HG03135 (cell line): Measurements from ENCODE around the gene RMND1.
"Not testable (repeated sequence)": the region's sequence is repeated elsewhere in the genome, so short reads cannot be mapped to it uniquely, and the experiment has no call there.

Experiments
- ATAC-seq: cut with Tn5 transposase; IDR thresholded peaks from one replicate; pipeline ENCODE4 v1.9.1; 2021; ENCODE audit warnings: mild to moderate bottlenecking, moderate library complexity; ENCODE audit not compliant: unreplicated experiment

RMND1 gene

DNA sequence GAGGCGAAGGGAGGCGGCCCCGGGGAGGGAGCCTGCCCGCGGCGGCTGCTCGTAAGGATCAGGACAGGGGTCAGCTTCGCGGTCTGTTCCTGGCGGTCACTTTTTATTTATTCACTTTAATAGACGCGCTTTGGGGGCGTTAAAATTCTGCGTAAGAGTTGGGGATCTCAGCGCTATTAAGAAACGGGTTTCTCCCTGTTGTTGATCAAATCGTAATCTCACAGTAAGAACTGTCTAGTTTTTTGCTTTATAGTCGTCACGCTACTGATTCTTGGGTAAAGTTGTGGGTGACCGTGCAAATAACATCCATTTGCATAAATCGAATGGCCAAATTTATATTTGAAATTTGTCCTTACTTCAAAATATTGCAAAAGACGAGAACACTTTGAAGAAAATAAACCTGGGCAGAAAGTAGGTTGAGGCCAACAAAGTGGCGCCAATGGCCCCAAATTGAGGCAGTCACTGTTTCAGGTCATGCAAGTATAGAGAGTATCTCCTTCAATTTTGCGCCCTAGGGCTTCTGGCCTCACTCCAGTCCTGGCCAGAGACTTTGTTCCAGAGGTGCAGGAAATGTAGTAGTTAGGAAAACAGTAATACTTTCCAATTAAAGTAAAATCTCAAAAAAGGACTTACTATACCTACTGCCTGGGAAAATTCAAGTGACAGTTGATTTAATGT, 963 bp upstream of the RMND1 start:
- ATAC-seq: no peak

DNA sequence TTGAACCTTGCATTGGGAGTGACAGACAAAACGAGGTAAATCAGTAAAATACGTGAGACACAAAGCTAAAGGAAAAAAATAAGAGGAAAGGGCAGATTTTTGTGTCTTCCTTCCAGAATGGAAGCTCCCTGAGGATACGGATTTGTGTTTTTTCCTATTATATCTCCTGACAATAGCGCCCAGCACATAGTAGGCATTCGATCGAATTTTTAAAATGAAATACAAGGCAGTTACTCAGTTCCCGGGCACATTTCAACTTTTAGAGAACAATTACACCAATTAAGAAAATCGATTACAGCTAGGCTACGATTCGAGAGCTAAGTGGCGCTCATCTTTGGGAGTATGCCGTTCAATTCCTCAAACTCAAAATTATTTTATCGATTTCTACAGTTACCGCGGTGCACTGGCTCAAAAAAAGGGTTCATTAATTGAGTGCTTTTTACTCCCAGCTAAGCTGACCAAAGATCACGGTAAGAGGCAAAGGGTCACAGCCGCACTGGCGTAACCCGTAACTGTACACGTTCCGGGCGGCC, 443 bp downstream of the RMND1 start:
- no peak for ATAC-seq

DNA sequence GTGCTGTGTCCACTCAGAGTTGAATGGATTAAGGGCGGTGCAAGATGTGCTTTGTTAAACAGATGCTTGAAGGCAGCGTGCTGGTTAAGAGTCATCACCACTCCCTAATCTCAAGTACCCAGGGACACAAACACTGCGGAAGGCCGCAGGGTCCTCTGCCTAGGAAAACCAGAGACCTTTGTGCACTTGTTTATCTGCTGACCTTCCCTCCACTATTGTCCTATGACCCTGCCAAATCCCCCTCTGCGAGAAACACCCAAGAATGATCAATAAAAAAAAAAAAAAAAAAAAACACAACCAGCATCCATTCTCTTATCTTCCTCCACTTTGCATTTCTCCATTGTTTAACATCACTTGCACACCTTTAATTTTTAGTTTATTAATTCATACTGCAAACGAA, 998 bp downstream of the RMND1 start:
- not testable (repeated sequence) for ATAC-seq

DNA sequence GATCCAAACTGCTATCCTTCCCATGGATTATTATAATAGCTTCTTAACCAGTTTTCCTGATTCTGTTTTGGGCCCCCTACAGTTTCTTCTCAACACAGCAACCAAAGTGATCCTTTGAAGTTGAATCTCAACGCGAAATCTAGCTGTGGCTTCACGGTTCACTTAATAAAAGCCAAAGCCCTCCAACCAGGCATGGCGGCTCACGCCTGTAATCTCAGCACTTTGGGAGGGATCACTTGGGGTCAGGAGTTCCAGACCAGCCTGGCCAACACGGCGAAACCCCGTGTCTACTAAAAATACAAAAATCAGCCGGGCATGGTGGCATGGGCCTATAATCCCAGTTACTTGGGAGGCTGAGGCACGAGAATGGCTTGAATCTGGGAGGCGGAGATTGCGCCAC, 3.3 kb downstream of the RMND1 start:
- ATAC-seq: no peak

DNA sequence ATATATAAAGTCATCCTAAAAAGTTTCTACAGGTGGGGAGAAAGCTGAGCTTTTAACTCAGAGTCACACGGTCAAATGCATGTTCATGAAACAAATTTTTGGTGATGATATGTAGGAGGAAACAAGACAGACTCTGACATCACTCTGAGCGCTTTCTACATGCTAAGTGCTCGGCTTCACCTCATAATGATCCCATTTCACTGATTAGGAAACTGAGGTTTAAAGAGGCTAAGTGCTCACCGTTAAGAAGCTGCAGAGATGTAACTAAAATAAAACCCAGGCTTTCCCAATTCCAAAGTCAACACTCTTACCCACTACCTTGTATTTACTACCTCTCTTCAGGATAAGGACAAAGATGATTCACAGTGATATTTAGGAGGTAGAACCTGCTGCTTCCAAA, 4.7 kb downstream of the RMND1 start:
- no peak for ATAC-seq

DNA sequence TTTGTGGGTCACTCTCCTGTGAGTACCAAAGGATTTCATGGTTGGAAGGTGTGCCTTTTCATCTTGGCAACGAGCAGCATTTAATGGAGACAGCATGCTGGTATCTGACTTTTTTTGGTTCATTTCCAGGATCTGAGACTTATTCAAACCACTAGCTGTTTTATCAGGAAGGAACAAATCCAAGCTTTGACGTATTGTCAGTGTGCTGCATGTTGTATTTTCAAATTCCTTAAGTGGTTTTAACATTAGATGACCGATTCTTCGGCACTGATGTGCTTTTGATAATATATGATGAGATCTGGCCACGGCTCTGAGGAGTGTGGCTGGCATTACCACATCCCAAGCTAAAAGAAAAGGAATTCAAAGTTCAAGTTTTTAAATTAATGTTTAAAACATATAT, 6.4 kb downstream of the RMND1 start:
- ATAC-seq: no peak

DNA sequence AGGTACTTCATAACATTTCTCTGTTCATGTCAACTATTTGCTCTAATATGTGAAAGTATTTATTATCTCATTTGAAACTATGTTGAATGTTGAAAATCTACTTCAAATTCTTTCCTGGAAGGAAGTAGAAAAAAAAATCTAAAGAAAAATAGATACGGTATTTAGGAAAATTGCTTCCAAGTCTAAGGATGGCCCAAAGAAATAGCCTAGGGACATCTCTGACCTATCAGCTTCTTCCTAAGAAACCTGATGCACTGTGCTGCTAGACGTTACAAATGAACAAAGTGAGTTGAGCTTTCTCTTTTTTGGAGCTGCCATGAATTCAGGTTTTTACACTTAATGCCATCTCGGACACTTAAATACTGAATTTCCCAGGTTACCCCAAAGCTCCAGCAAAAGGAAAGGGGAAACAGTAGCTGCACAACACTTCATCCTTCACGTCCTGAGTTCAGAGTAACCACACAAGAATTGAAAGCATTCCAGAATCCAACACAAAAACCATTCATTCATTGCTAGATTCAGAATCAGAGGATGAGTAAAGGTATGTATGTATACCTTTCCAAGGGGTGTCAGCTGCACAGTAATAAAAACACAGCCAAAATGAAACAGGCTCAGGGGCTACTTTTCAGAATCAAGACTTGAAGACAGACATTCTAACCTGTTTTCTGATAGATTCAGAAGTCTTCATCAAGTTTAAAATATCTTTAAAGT, 7.9 kb downstream of the RMND1 start:
- no peak for ATAC-seq

DNA sequence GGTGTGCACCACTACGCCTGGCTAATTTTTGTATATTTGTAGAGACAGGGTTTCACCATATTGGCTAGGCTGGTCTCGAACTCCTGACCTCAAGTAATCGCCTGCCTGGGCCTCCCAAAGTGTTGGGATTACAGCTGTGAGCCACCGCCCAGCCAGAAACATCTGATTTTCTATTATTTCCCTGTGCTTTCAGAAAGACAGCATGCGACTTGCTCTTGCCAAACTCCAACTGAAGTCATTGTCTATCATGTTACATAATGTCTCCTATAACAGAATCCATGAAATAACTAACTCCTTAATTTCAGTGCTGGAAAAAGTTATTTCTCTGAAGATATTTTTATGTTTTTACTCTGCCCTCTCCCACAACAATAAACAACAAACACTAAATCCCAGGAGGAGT, 8.5 kb downstream of the RMND1 start:
- no peak for ATAC-seq

DNA sequence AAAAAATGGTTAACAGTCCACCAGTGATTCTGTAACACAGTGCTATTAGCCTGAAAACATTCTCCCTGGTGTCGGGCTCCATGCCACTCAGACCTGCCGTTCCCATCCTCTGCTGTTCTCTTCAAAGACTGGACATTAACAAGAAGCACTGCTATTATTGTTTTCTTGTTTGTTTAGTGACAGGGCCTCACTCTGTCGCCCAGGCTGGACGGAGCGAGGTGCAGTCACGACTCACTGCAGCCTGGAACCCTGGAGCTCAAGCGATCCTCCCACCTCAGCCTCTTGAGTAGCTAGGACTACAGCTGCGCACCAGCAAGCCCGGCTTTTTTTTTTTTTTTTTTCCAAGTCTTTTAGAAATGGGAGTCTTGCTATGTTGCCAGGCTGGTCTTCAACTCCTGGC, 9.6 kb downstream of the RMND1 start:
- no peak for ATAC-seq

DNA sequence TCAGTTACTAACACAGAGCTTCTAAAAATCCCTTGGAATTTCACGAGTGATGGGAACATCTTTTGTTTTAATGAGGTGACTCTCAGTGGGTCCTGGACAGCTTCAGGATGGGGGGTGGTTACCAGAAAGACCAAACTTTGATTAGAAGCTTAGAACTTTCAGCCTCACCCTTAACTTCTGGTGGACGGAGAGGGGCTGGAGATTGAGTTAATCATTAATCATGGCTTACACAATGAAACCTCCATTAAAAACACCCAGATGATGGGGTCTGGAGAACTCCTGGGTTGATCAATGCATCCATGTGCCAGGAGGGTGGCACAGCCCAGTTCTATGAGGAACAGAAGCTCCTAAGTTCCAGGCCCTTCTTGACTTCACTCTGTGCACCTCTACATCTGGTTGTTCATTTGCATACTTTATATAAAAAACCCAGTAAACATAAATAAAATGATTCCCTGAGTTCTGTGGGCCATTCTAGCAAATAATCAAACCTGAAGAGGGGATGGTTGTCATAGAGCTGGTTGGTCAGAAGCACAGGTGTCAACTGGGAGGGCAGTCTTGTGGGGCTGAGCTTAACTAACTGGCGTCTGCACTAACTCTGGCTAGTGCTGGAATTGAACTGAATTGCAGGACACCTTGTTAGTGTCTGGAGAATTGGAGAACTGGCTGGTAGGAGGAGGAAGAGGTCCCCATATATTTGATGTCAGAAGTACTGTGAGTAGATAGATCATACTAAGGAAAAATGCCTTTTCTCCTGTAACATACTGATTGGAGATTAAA, 10.3 kb downstream of the RMND1 start:
- ATAC-seq: no peak

DNA sequence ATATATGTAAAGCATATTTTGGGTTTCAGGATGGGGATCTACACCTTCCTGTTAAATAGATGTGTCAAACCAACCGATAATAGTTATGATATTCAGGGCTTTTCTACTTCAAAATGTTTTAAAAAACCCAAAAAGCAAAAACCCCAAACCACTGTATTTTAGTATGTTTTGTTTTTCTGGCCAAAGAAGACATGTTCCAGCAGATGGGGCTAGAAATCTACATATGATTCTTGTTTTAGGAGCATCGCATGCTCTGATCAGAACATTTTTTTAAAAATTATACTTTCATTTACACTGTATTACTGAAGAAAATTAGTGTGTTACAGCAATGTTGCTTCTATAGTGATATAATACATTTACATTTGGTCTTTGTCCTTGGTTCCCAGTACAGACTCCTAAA, 11.0 kb downstream of the RMND1 start:
- peak; percentile 46 for ATAC-seq

DNA sequence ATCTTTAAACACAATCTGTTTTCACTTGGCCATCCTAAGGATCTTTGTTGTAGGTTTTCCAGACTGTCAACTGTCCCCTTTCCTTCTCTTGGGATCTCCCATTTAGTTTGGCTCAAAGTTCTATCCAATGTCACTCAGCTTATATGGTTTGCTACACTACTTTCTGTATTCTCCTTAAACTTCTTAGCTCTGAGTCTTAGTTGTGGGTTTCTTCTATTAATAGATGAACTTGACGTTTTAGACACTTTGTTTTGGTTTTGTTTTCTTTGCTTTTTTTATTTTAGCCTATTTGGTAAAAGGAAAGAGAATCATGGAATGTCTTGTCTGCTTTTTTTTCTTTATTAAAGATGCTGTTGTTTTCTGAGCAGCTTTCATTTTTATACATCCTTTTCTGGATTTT, 11.4 kb downstream of the RMND1 start:
- ATAC-seq: peak; percentile 60

DNA sequence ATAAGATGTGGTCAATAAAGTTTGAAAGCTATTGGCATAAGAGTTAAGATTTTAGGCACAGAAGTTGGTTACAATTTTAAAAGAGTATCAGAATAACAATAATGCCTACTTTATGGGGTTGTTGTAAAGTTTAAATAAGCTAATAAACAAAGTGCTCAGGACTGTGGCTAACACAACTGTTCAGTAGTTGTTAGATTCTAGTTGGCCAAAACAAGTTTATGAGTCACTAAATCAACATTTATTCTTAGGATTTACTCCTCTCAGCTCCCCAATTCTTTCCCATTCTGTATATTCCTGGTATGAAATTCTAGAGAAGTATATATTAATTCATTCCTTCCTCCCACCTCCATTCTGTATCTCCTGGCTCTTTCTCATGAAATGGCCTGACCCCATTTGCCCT, 14.5 kb downstream of the RMND1 start:
- no peak for ATAC-seq

DNA sequence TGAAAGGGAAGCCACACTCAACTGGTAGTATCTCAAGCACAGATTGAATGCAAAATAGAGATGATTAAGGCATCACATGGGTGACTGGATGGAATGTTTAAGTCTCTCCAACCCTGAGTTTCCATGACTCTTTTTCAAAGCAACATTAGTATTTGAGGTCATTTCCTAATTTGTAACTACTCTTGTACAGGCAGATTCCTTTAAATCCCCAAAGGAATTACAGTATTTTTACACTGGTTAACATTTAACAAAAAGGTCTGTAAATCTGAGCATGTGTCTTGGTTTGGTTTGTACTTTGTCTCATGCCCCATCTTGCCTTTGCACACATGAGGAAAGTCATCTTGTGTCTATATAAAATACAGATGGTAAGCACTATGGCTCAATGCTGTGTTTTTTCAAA, 15.1 kb downstream of the RMND1 start:
- no peak for ATAC-seq

DNA sequence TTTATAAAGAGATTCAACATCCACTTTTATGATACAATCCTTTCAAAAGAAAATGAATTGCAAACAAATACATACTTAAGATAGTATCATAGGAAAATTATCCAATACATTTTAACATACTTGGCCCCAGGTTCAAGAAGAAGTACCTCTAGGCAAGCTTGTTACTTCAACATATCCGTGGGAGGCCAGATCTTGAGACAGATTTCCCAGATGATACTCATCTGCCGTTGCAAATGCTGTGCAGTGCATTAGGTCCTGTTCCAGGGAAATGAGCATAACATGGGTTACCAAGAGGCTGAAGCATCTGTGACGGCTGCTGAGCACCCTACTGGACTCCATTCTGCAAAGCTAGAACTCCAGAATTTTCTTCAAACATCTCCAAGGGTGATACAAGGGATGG, 15.6 kb downstream of the RMND1 start:
- no peak for ATAC-seq

DNA sequence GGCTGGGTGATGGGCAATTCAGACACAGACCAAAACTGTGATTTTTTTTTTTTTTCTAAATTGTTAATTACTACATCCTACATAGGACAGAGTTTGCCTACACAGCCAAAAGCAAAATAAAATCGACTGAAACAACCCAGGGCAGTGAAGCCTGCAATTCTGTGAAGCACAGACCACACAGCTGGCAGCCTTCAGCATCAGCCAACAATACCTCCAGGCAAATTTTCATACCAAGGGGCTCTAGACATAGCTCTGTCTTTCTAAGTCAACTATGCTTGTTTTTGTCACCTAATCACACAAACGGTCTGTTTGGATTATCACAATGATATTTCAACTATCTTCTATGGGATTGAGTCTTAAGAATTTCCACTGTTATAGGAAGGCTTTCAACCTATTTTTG, 17.6 kb downstream of the RMND1 start:
- no peak for ATAC-seq

DNA sequence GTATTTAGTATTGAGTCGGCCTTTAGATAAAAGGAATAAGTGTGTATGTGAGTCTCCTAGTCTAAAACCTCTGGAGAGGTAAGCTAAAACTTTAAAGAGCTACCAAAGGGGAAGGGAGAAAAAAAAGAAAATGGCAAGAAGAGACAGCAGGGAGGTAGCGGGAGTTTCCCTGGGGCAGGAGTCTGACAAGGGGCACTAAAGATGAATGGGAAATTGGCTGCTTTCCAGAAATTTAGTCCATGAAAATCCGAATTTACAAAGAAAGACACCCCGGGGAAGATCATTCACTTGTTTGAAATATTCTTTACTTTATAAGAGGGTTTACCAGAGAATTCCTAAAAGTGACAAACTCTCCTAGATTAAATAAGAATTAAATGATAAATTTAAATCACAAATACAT, 19.3 kb downstream of the RMND1 start:
- no peak for ATAC-seq

DNA sequence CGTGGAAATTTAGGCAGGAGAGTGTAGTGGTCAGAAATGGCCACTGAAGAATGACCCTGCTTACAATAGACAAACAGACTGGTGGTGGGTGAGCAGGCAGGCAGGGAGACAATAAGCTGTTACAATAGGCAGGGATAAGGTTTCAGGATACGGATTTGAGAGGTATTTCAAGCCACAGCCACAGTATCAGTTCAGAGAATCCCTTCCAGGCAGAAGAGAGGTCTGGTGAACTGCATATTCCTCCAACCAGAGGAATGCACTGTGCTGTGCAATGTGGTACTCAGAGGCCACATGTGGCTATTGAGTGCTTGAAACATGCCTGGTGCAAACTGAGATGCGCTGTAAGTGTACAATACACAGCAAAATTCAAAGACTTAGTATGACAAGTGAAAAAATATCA, 20.6 kb downstream of the RMND1 start:
- ATAC-seq: no peak

DNA sequence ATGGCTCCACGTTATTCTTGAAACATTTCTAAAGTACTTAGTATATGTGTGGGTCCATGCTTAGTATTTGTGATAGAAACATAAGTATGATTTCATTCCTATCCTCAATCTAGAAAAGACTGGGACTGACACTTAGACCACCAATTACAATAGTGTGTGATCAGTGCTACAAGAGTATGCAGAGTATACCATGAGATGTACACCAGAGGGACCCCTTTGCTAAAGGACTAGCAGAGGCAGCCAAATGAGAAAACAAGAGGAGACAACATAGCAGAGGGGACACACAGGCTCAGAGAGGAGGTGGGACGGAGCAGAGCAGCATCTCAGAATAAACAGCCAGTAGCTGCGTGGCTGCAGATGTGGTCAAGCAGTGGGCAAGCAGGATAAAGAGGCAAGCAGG, 21.0 kb downstream of the RMND1 start:
- no peak for ATAC-seq

DNA sequence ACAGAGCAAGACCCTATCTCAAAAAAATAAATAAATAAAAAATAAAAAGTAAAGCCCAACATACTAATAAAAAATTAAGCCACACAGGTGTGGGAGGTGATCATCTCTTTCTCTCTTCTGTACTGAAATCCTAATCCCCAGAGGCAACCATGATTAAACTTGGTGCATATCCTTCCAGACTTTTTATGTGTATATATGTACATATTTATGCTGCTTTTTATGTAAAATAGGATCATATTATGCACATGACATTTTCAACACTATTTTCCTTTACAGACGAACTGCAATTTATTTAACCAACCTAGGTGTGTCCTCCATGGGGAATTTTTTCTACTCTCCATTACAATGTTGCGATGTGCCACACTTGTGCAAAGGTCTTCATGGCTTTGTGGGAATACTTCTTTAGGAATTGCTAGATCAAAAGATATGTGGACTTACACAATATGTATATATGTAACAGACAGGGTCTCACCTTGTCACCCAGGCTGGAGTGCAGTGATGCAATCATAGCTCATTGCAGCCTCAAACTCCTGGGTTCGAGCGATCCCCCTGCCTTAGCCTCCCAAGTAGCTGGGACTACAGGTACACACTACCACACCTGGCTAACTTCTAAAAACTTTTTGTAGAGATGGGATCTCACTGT, 23.7 kb downstream of the RMND1 start:
- ATAC-seq: no peak

DNA sequence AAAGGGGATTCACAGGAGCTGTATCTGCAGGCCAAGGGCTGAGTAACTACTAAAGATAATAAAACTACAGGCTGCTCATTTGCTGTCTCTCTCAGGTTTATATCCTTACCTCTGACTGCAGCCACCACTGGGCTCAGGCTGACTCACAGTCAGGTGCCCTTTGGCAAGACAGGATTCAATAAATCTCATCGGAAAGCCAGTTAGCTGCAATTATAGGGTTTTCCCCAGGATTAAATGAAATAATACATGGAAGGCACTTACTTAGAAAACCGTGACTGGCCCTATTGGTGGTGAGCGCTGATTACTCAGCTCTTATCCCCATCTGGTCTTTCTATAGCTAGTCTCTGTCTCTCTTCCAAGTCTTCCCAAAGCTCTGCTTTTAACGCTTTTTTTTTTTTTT, 26.4 kb downstream of the RMND1 start:
- no peak for ATAC-seq
